Right ventricle myocardium superior (tissue), 1 donor: Measurements from ENCODE around the gene TRAIP. TPM values are rescaled to one million over a fixed set of nuclear protein-coding genes. Genes with fewer than 3 reads are reported as not detected.
A peak's percentile ranks its signal among the peaks of the same experiment; 100 is the strongest.
"Not testable (repeated sequence)": the region's sequence is repeated elsewhere in the genome, so short reads cannot be mapped to it uniquely, and the experiment has no call there.

Source experiments
- ATAC-seq: fragments of 200-7000 bp; cut with Tn5 transposase; one replicate; pipeline ENCODE4 v1.9.1; 2020; ENCODE audit warnings: mild to moderate bottlenecking; ENCODE audit not compliant: poor library complexity
- DNase-seq: peaks from one replicate; pipeline ENCODE4 v3.0.0-alpha.2; 2020
- intact Hi-C: fragments of 100-400 bp; cut with DNase I; formaldehyde crosslinking; loops from one replicate; pipeline ENCODE4 v1.11.2; 2022
- total RNA-seq: library from RNA; stranded (reverse); fragmentation: NEBNext Ultra II Directional; extraction: Animal tissue kit (Norgen Biotek cat#: 25700); gene quantifications from one replicate; pipeline ENCODE4 v1.2.1, GENCODE V29; 2021
- donor health status: DM: no; HTN: yes; CAD: no; lungs with severe emphysema.

TRAIP gene
- total RNA-seq, 1 donor from 2014 or later, result 1.7 TPM

- no peak for ATAC-seq
- DNase-seq, result no peak
- intact Hi-C loops, result no loop called here
Measured at GRCh38 chr3:49841806-49842205, 14.6 kb downstream of the TRAIP start.

DNA sequence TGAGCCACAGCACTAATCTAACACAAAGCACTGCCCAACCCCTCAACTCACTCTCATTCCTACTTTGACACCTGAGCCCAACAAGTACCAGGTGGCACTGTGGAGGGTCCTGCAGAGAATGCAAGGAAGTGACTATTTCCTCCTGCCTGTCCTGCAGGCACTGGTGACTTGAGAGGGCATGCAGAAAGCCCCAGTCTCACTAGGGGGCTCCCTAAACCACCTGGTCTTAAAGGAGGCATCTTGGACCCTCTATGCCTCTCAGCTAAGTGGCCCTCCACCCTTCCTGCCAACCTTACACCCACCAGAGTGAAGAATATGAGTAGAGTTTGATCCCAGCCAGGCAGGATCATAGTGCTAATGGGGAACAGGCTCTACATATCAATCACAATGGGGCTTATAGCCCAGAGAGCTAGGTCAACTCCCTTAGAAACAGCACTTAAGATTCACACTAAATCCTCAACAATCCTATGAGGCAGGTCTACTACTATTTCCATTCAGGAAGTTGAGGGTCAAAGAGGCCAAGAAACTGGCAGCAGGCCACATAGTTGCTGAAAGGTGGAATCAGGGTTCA, 15.2 kb downstream of the TRAIP start:
- DNase-seq (no peak), ATAC-seq (no peak)

DNA sequence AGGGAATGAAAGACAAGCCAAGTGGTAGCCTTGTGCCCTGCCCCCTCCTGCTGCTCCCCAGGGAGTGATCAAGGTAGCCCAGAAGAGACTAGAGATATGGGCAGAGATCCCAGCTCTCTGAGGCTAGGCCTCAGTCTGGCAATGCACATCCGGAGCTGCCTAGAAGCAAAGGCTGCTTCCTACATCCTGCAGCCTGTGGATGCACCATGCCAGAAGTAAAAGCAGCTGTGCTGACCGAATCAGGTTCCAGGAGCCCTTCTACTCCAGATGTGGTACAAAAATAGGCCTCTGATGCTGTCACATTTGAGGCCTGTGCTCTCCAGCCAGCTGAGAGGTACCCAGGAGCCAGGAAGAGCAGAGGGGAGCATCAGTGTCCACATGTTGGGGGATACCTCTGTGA, 16.0 kb downstream of the TRAIP start:
- ATAC-seq, result no peak
- DNase-seq, result no peak
- intact Hi-C loops, result no loop called here

More for the DNA sequence above, 15.2 kb downstream of the TRAIP start:
- intact Hi-C loops, result no loop called here

DNA sequence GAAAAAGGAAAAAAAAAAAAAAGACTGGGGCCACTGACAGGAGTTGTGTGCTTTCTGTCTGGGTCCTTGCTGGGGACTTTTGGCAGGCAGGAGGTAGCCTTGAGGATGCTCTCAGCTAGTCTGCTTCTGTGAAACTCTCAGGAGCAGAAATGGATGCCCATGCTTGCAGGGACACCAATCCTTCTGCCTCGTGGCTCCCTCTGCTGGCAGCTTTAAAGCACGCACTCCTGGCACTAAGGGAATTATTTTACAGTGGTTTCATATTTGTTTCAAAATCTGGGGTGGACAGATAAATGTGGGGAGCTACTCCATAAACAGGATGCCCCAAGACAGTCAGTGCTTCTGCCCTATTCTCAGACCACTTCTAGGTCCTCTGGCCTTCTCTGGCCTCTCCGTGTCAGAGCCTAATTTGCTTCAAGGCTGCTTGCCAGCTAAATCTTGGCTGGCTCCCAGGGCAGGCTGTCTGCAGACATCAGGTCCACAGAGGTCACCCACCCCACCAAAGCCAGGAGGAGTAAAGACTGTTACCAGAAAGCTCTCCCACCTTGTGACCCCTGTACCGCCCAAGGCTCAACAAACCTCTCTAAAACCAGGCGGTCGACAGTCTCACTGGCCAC, 17.1 kb downstream of the TRAIP start:
- DNase-seq (peak; percentile 86), ATAC-seq (peak; percentile 90)
- intact Hi-C loops, result loop anchor here (1.0 kb wide), 1 partner anchor 37 kb away; no protein-coding TSS in a partner anchor

GRCh38 chr3:49831341-49831740, 25.0 kb downstream of the TRAIP start:
- ATAC-seq, result no peak
- intact Hi-C loops, result no loop called here
- DNase-seq, result no peak

- no peak for DNase-seq
- intact Hi-C loops, result no loop called here
- no peak for ATAC-seq
Measured at GRCh38 chr3:49826016-49826415, 30.3 kb downstream of the TRAIP start.

DNA sequence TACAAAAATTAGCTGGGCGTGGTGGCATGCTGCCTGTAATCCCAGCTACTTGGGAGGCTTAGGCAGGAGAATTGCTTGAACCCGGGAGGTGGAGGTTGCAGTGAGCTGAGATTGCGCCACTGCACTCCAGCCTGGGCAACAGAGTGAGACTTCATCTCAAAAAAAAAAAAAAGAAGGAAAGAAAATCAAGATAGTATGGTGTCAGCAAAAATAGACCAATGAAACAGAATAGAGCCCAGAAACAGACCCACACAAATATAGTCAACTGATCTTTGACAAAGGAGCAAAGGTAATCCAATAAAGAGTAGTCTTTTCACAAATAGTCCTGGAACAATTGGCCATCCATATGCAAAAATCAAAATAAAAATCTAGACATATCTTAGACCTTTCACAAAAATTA, 33.2 kb downstream of the TRAIP start:
- DNase-seq, intact Hi-C loops, ATAC-seq: not testable (repeated sequence)

- intact Hi-C loops, result no loop called here
- DNase-seq (peak; percentile 71), ATAC-seq (peak; percentile 96)
Measured at GRCh38 chr3:49813497-49814174, 42.7 kb downstream of the TRAIP start, which contains the start of gene UBA7. TSS of gene UBA7 (minus strand) at chr3:49813953. CDS start at chr3:49813787, 166 bp downstream.

DNA sequence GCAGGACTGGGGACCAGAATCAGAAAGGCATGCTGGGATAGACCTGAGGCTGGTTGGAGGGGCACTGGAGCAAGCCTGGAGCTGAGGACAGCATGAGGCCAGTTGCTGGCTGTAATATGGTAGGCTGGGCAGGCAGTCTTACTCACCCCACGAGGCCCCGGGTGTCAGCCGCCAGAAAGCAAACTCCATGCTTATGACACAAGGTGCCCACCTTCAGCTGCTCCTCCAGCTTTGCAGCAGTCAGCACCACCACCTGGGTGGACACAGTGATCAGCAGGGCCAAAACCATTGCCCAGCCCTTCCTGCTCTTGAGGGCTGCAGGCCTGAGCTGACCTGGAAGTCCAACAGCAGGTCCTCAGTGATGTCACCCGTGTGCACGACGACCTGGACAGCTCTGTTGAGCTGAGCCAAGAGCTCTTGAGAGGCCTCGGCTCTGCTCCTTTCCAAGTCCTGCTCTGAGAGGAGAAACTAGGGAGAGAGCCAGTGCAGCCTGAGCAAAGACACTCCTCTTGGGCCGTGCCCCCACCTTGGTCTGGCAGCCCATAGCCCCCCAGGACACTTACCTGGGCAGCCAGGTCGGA, 43.4 kb downstream of the TRAIP start:
- intact Hi-C loops, result no loop called here
- ATAC-seq (peak; percentile 70), DNase-seq (no peak)

- DNase-seq, result no peak
- intact Hi-C loops, result no loop called here
Measured at GRCh38 chr3:49807431-49808114, 48.8 kb downstream of the TRAIP start.

DNA sequence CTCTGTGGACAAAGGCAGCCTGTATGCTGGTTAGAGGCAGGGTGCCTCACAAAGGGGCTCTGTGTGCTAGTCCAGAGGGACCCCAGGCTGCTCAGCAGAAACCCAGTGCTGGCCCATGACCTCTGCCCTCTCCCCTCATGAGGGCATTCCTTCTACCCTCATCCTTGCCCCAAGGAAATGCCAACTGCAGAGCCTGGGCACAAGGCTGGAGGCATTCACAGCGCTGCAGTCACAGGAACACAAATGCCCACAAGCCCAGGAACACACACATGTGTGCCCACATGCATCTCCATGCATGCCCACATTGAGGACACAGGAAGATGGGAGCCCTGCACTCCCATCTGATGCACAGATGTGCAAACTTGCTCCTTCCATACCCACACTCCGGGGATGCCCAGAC, 49.5 kb downstream of the TRAIP start:
- DNase-seq, result no peak
- intact Hi-C loops, result no loop called here

More at GRCh38 chr3:49807431-49808114, 48.8 kb downstream of the TRAIP start:
- ATAC-seq, result no peak

DNA sequence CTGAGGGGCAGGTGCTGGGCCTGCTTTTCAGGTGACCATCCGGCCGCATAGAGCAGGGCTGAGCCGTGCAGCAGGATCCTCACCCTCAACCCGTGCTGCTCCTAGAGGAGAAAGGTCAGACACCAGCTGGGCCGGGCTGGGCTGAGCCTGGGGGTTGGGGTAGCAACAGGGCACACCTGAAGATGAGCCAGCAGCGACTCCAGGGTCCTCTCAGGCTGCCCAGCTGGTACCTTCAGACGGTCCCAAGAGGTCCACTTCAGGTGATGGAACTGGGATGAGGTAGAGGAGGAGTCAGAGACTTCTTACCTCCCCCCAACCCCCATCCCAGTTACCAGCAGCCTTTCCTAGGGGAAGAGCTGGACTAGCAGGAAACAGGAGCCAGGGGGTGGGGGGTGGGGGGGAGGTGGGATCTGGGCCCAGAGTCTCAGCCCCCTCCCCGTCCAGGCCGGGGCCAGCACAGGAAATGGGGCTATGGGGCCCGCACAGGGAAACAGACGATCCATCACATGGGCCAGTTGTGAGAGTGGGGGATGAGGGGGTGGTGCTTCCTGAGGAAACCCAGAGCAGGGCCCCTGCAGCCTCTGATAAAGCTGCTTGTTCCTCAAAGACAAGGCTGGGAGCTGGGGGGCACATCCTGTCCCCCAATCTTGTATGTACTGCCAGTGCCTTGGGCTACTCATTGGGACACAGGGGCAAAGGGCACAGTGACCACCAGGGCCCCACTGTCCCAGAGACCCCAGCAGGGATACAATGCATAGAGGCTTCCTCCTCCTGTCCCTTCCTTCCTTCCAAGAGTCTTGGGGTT, 50.3 kb downstream of the TRAIP start:
- peak; percentile 55 for DNase-seq
- no peak for ATAC-seq
- intact Hi-C loops, result no loop called here

More for the DNA sequence above, 49.5 kb downstream of the TRAIP start:
- ATAC-seq, result no peak

GRCh38 chr3:49805367-49805782, 51.0 kb downstream of the TRAIP start:
- ATAC-seq (peak; percentile 61), DNase-seq (peak; percentile 92)
- intact Hi-C loops, result no loop called here

GRCh38 chr3:49804141-49805041, 52.0 kb downstream of the TRAIP start:
- ATAC-seq, result no peak
- intact Hi-C loops, result loop anchor here (5.0 kb wide), 1 partner anchor 98 kb away; the partner anchor contains the start of gene MST1R

GRCh38 chr3:49803465-49804140, 52.8 kb downstream of the TRAIP start:
- no peak for ATAC-seq
- intact Hi-C loops, result loop anchor here (5.0 kb wide), 1 partner anchor 99 kb away; the partner anchor contains the start of gene MST1R
- DNase-seq, result peak; percentile 53

More at GRCh38 chr3:49804141-49805041, 52.0 kb downstream of the TRAIP start:
- DNase-seq, result peak; percentile 51

- intact Hi-C loops, result loop anchor here (1.0 to 5.0 kb wide), 2 partner anchors 36 to 99 kb away; partner anchors contain the start of gene MST1R
- ATAC-seq, result peak; percentile 89
- peak; percentile 95 for DNase-seq
Measured at GRCh38 chr3:49802719-49803464, 53.5 kb downstream of the TRAIP start, which contains the start of gene INKA1. TSS of gene INKA1 (plus strand) at chr3:49803261. CDS start at chr3:49803393, 132 bp downstream.
